Smooth muscle cell of the brain vasculature (primary cell): Measurements from ENCODE around the gene SHC3.
A peak's percentile ranks its signal among the peaks of the same experiment; 100 is the strongest.

Source experiments
- DNase-seq: peaks from one replicate; pipeline ENCODE4 v3.0.0-alpha.2; 2012; ENCODE audit warnings: low read depth, low spot score

Gene SHC3

GRCh38 chr9:89001917-89002540 is 176.6 kb downstream of the SHC3 start:
- no peak for DNase-seq

- DNase-seq = peak; percentile 78
Measured at GRCh38 chr9:89000973-89001916, 177.4 kb downstream of the SHC3 start.

GRCh38 chr9:89000371-89000781 is 178.2 kb downstream of the SHC3 start:
- no peak for DNase-seq

- no peak for DNase-seq
Measured at GRCh38 chr9:88998911-88999310, 179.7 kb downstream of the SHC3 start.

GRCh38 chr9:88998503-88998902 is 180.1 kb downstream of the SHC3 start:
- no peak for DNase-seq

- DNase-seq = no peak
Measured at GRCh38 chr9:88997646-88998045, 181.0 kb downstream of the SHC3 start.

GRCh38 chr9:88996921-88997235 is 181.7 kb downstream of the SHC3 start:
- DNase-seq = no peak

- DNase-seq = no peak
Measured at GRCh38 chr9:88996046-88996920, 182.3 kb downstream of the SHC3 start.

GRCh38 chr9:88995627-88996026 is 183.0 kb downstream of the SHC3 start:
- DNase-seq = no peak

- no peak for DNase-seq
Measured at GRCh38 chr9:88995200-88995577, 183.4 kb downstream of the SHC3 start.

GRCh38 chr9:88994469-88995199 is 184.0 kb downstream of the SHC3 start:
- no peak for DNase-seq

- DNase-seq = no peak
Measured at GRCh38 chr9:88993871-88994460, 184.7 kb downstream of the SHC3 start.

GRCh38 chr9:88993327-88993726 is 185.3 kb downstream of the SHC3 start:
- no peak for DNase-seq

GRCh38 chr9:88992556-88992955 is 186.1 kb downstream of the SHC3 start:
- DNase-seq = no peak

- DNase-seq = no peak
Measured at GRCh38 chr9:88991066-88992034, 187.3 kb downstream of the SHC3 start, which contains the start of gene S1PR3. S1PR3 (plus strand) TSS chr9:88991468; CDS start chr9:89001201, 9,733 bp downstream.

GRCh38 chr9:88990729-88991065 is 187.9 kb downstream of the SHC3 start:
- no peak for DNase-seq

- DNase-seq = no peak
Measured at GRCh38 chr9:88990041-88990728, 188.4 kb downstream of the SHC3 start.

- no peak for DNase-seq
Measured at GRCh38 chr9:88988796-88989641, 189.6 kb downstream of the SHC3 start.
